GM12891 (cell line): ENCODE measurements around the gene TRAPPC12.

Experiments used
- POLR2A ChIP-seq: IDR thresholded peaks from 2 replicates; pipeline ENCODE4 v1.6.1; 2011; ENCODE audit warnings: low read depth, low read length, control low read depth
- POLR2AphosphoS5 ChIP-seq: IDR thresholded peaks from 2 replicates; pipeline ENCODE4 v1.6.1; 2011; ENCODE audit warnings: low read depth, low read length, control low read depth

GRCh38 chr2:3494984-3495666 is 115.6 kb downstream of the TRAPPC12 start:
- TF ChIP-seq POLR2A = no peak
- no peak for TF ChIP-seq POLR2AphosphoS5
